Stimulated activated CD4-positive, alpha-beta T cell treated with anti-CD3 and anti-CD28 coated beads, Interleukin-15, amount 100 ng/mL, for 1 hour (primary cell): ENCODE measurements around the gene AEBP2.
"Not testable (repeated sequence)": the region's sequence is repeated elsewhere in the genome, so short reads cannot be mapped to it uniquely, and the experiment has no call there.

Experiments used
- DNase-seq, 2 donors: peaks; one replicate each; pipeline ENCODE4 v3.0.0-alpha.2; 2020; ENCODE audit warnings: low read depth in 1 of 2, low spot score in 1 of 2

The AEBP2 gene

GRCh38 chr12:19451196-19451595 is 11.9 kb downstream of the AEBP2 start:
- DNase-seq = no peak

- DNase-seq = no peak
Measured at GRCh38 chr12:19453961-19454360, 14.7 kb downstream of the AEBP2 start.

GRCh38 chr12:19454837-19455236 is 15.5 kb downstream of the AEBP2 start:
- no peak for DNase-seq

GRCh38 chr12:19456176-19456575 is 16.9 kb downstream of the AEBP2 start:
- no peak for DNase-seq

GRCh38 chr12:19457561-19457960 is 18.3 kb downstream of the AEBP2 start:
- DNase-seq = no peak

- no peak for DNase-seq
Measured at GRCh38 chr12:19458733-19459132, 19.4 kb downstream of the AEBP2 start.

GRCh38 chr12:19461999-19462398 is 22.7 kb downstream of the AEBP2 start:
- DNase-seq = no peak

- DNase-seq = no peak
Measured at GRCh38 chr12:19462406-19462805, 23.1 kb downstream of the AEBP2 start.

- DNase-seq = no peak
Measured at GRCh38 chr12:19464192-19464580, 24.9 kb downstream of the AEBP2 start.

- DNase-seq = no peak
Measured at GRCh38 chr12:19465711-19466110, 26.4 kb downstream of the AEBP2 start.

GRCh38 chr12:19474147-19474546 is 34.9 kb downstream of the AEBP2 start:
- no peak for DNase-seq

- not testable (repeated sequence) for DNase-seq
Measured at GRCh38 chr12:19475884-19476505, 36.7 kb downstream of the AEBP2 start.

GRCh38 chr12:19477071-19477470 is 37.8 kb downstream of the AEBP2 start:
- no peak for DNase-seq

GRCh38 chr12:19480459-19480858 is 41.2 kb downstream of the AEBP2 start:
- no peak for DNase-seq

GRCh38 chr12:19482036-19482435 is 42.7 kb downstream of the AEBP2 start:
- no peak for DNase-seq

- DNase-seq = peak; percentile 3 to 11
Measured at GRCh38 chr12:19482551-19483109, 43.3 kb downstream of the AEBP2 start.

GRCh38 chr12:19483727-19484126 is 44.4 kb downstream of the AEBP2 start:
- DNase-seq = no peak

GRCh38 chr12:19484738-19485137 is 45.4 kb downstream of the AEBP2 start:
- no peak for DNase-seq

GRCh38 chr12:19485240-19485639 is 45.9 kb downstream of the AEBP2 start:
- no peak for DNase-seq

GRCh38 chr12:19489168-19489567 is 49.9 kb downstream of the AEBP2 start:
- no peak for DNase-seq

- DNase-seq = no peak
Measured at GRCh38 chr12:19490908-19491307, 51.6 kb downstream of the AEBP2 start.

- no peak for DNase-seq
Measured at GRCh38 chr12:19491863-19492262, 52.6 kb downstream of the AEBP2 start.

GRCh38 chr12:19496219-19496878 is 57.1 kb downstream of the AEBP2 start:
- DNase-seq = no peak
